C4-2B (cell line): Measurements from ENCODE around the gene ATP5F1E.

Experiments
- ZFX ChIP-seq: fragments of 450-650 bp; IDR thresholded peaks from 2 replicates; pipeline ENCODE4 v1.6.1; 2017
- TF ChIP-seq, protein P1 (sequence below): fragments of 450-650 bp; conservative IDR thresholded peaks from 2 replicates; pipeline ENCODE4 v1.5.1; 2017; ENCODE audit warnings: mild to moderate bottlenecking

DNA sequence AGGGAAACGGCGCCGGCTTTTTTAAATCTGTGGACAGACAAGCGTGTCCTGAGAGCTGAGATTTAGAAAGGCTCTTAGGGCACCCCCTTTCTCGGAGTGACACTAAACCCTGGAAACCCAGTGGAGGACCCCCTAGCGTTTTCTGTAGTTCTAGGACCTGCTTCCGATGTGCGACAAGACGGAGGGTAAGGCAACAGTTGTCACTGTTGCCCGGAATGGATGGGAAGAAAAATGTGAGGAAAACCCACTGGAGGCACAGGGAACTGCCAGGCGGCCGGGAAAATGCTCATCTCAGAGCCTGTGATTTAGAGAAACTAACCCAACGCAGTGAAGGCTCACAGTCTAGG is 551 bp upstream of the ATP5F1E start:
- TF ChIP-seq, protein P1, sequence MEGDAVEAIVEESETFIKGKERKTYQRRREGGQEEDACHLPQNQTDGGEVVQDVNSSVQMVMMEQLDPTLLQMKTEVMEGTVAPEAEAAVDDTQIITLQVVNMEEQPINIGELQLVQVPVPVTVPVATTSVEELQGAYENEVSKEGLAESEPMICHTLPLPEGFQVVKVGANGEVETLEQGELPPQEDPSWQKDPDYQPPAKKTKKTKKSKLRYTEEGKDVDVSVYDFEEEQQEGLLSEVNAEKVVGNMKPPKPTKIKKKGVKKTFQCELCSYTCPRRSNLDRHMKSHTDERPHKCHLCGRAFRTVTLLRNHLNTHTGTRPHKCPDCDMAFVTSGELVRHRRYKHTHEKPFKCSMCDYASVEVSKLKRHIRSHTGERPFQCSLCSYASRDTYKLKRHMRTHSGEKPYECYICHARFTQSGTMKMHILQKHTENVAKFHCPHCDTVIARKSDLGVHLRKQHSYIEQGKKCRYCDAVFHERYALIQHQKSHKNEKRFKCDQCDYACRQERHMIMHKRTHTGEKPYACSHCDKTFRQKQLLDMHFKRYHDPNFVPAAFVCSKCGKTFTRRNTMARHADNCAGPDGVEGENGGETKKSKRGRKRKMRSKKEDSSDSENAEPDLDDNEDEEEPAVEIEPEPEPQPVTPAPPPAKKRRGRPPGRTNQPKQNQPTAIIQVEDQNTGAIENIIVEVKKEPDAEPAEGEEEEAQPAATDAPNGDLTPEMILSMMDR: no peak; the same call in 1 of the 2 replicates
- no peak for TF ChIP-seq ZFX
